GM13977 (cell line): ENCODE measurements around the gene CAPZA2.

Experiments
- DNase-seq: peaks from one replicate; pipeline ENCODE4 v3.0.0; 2012; ENCODE audit warnings: low spot score
- in situ Hi-C: fragments of 300-500 bp; cut with MboI; formaldehyde crosslinking; loops from one replicate; pipeline ENCODE4 v1.12.0; 2022; ENCODE audit warnings: low sequenced_read_pairs, low pct_unique_long_range_greater_than_20kb, mixed read lengths, inconsistent platforms; ENCODE audit not compliant: unreplicated experiment
- TF ChIP-seq, protein P1 (sequence below): IDR thresholded peaks from 2 replicates; pipeline ENCODE4 v1.5.1; 2012; ENCODE audit warnings: mild to moderate bottlenecking, control low read depth; ENCODE audit not compliant: insufficient read depth; ENCODE audit errors: extremely low read depth, missing control alignments

The CAPZA2 gene

DNA sequence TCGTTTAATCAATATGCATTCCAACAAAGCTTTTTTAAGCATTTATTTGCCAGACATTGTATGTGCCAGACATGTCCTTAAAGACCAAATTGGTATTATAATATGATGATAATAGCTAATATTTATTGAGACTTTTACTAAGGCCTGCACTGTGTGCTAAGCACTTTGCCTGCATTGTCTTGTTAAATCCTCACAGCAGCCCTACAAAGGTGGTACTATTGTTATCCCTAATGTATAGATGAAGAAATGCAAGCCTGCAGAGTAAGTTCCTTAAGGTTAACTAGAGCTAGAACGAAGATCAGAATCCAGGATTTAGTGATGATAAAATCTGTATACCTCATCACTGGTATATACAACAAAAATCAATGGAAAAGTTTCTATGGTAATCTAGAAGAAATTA lies 5.3 kb upstream of the CAPZA2 start:
- in situ Hi-C loops, result no loop called here
- TF ChIP-seq, protein P1, sequence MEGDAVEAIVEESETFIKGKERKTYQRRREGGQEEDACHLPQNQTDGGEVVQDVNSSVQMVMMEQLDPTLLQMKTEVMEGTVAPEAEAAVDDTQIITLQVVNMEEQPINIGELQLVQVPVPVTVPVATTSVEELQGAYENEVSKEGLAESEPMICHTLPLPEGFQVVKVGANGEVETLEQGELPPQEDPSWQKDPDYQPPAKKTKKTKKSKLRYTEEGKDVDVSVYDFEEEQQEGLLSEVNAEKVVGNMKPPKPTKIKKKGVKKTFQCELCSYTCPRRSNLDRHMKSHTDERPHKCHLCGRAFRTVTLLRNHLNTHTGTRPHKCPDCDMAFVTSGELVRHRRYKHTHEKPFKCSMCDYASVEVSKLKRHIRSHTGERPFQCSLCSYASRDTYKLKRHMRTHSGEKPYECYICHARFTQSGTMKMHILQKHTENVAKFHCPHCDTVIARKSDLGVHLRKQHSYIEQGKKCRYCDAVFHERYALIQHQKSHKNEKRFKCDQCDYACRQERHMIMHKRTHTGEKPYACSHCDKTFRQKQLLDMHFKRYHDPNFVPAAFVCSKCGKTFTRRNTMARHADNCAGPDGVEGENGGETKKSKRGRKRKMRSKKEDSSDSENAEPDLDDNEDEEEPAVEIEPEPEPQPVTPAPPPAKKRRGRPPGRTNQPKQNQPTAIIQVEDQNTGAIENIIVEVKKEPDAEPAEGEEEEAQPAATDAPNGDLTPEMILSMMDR, result no peak
- no peak for DNase-seq

DNA sequence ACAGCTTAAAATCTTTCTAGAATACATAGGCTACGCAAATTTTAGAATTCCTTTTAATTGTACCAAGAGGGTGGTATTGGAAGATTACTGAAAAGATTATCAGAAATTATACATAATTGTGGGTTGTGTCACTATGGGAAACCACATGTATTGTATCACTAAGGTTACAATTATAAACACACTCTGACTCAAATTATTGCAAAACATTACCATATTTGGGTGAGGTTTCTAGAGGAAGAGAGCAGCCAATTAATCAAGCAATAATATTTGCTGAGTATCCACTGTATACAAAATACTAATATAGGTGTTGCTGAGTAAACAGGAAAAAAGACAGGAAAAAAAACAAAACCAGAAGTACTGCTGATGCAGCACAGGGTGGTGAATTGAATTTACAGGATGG lies 3.1 kb upstream of the CAPZA2 start:
- in situ Hi-C loops, result no loop called here
- DNase-seq, result no peak
- TF ChIP-seq, protein P1, result no peak

DNA sequence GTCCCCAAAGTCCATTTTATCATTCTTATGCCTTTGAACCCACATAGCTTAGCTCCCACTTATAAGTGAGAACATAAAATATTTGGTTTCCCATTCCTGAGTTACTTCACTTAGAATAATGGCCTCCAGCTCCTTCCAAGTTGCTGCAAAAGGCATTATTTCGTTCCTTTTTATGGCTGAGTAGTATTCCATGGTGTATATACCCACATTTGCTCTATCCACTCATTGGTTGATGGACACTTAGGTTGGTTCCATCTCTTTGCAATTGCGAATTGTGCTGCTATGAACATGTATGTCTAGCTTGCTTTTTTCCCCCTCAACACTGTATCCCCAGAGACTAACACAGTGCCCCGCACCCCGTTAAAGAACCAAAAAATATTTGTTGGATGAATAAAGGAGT lies 670 bp upstream of the CAPZA2 start:
- no peak for DNase-seq
- in situ Hi-C loops, result no loop called here
- TF ChIP-seq, protein P1, result no peak

DNA sequence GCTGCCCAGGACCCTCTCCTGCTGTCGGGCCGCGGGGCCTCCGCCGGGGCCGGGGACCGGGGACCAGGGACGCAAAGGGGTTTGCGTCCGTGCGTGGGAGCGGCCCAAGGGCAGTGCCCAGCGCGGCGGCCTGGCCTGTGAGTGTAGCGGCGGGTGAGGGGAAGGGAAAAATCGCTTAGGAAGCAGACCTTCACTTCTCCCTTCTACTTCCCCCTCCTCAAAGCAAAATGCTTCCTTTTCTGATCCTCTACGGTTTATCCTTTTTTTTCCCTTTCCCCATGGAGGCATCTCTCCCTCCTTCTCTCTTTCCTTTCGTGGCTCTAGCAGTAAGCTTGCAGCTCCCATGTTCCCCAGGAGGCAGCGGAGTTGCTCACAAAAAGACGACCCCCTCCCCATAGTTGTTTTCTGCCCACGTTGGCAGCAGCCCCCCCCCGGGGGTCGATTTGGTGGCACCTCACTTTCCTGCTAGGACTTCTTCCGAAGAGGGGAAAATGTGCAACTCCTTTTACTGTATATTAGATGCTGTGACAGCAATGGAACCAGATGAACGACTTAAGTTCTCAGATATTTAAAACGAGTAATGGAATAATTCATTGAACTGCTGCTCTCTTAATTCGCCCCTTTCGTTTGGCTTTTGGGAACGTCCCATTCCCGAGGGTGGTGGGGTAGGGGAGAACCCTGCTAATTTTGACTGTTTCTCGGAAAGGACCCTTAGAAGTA lies 724 bp downstream of the CAPZA2 start:
- DNase-seq, result peak; percentile 31
- in situ Hi-C loops, result no loop called here
- TF ChIP-seq, protein P1, result no peak

DNA sequence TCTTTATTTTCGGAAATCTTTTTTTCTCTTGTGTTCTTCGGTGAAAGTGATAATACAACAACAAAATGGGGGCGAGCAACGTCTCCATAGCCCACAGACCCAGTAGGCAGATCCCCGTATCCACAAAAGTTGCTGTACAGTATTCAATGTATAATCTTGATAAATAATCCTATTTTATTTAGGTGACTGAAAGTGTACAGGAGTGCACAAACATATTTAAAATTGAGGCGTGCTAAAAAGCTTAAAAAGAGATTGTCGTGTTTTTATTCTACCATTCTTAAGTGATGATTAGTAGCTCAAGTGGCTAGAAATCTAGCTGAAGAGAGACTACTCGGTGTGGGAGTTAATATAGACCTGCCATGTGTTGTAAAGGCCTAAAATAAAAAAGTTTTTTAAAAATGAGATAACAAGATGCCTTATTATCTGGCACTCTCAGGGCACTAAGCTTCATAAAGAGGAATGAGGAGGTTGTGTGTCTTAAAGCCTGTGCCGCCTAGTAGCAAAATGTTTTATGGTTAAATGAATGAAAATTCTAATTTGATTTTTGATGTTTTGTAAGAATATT lies 1.6 kb downstream of the CAPZA2 start:
- in situ Hi-C loops, result no loop called here
- TF ChIP-seq, protein P1, result no peak
- DNase-seq, result peak; percentile 17

DNA sequence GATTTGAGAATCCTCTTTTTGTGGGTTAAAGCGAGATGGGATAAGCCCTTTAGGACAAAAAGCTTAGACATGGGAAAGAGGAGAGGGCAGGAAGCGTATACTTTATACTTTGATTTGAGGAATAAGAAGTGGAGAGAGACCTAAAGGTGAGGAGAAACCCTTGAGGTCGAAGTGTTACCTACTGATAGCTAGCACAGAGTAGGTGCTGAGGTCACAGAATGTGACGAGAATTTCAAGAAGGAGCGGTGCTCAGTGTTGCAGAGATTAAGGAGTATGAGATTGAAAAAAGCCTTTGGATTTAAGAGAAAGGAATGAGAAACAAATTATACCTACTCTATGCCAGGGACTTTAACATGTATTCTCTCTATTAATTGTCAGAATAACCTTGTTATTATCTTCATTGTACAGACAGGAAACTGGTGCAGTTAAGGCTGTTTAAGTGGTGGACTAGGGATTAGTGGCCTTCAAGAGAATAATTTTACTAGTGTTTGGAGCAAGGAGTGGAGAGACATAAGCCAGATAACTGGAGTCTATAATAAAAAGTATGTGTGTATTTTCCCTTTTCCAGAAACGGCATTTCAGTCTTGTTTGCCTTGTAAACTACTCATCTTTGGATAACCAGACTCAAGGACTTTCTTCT lies 8.8 kb downstream of the CAPZA2 start:
- no peak for DNase-seq
- TF ChIP-seq, protein P1, result no peak
- in situ Hi-C loops, result no loop called here
